GM19239 (cell line): ENCODE measurements around the gene PARP9.
A peak's percentile ranks its signal among the peaks of the same experiment; 100 is the strongest.
"Not testable (repeated sequence)": the region's sequence is repeated elsewhere in the genome, so short reads cannot be mapped to it uniquely, and the experiment has no call there.

Experiments used
- DNase-seq: peaks from one replicate; pipeline ENCODE4 v3.0.0; 2011; ENCODE audit warnings: low spot score; ENCODE audit not compliant: insufficient read length
- FAIRE-seq: peaks from 2 replicates; lab custom pipeline; 2011; peaks lifted over from hg19 to GRCh38; lab: Jason Lieb, UNC

The PARP9 gene

GRCh38 chr3:122500964-122501363 lies 63.1 kb downstream of the PARP9 start:
- not testable (repeated sequence) for FAIRE-seq, DNase-seq

GRCh38 chr3:122498152-122498551 lies 65.9 kb downstream of the PARP9 start:
- FAIRE-seq (peak; percentile 65), DNase-seq (no peak)

- FAIRE-seq (peak; percentile 97), DNase-seq (peak; percentile 6)
Observed at GRCh38 chr3:122497425-122497824, 66.7 kb downstream of the PARP9 start.

- FAIRE-seq (no peak), DNase-seq (no peak)
Observed at GRCh38 chr3:122496508-122496907, 67.6 kb downstream of the PARP9 start.

- DNase-seq (no peak), FAIRE-seq (no peak)
Observed at GRCh38 chr3:122493296-122493695, 70.8 kb downstream of the PARP9 start.

- DNase-seq (no peak), FAIRE-seq (no peak)
Observed at GRCh38 chr3:122488262-122488973, 75.7 kb downstream of the PARP9 start.

- FAIRE-seq: no peak
- DNase-seq: no peak
Observed at GRCh38 chr3:122484985-122485384, 79.1 kb downstream of the PARP9 start.

- FAIRE-seq (peak; percentile 76), DNase-seq (no peak)
Observed at GRCh38 chr3:122481390-122481789, 82.7 kb downstream of the PARP9 start.
